AG04450 (cell line): ENCODE results near the gene RAF1. TPM values are rescaled to one million over a fixed set of nuclear protein-coding genes. Genes with fewer than 3 reads are reported as not detected.

Experiments used
- CTCF ChIA-PET: fragments of 300-600, 350-600 bp; formaldehyde crosslinking; extraction: SDS; loops from one replicate; lab custom pipeline; 2022; ENCODE audit warnings: antibody characterized with exemption, inconsistent platforms; lab: Charles Lee
- POLR2A ChIA-PET: fragments of 350-600 bp; formaldehyde crosslinking; extraction: SDS; loops from one replicate; lab custom pipeline; 2021; ENCODE audit warnings: antibody characterized with exemption, inconsistent platforms; lab: Yijun Ruan, JAX
- DNase-seq: peaks from one replicate; pipeline ENCODE4 v3.0.0-alpha.2; 2011; ENCODE audit warnings: low read depth, low spot score
- H3K27ac ChIP-seq: one replicate; pipeline ENCODE4 v1.5.1; 2012; ENCODE audit warnings: low read depth, low read length, control low read depth
- H3K27me3 ChIP-seq: one replicate; pipeline ENCODE4 v1.6.0; 2012; ENCODE audit warnings: low read length; ENCODE audit not compliant: control insufficient read depth, insufficient read depth
- H3K4me3 ChIP-seq: 2 replicates; pipeline ENCODE4 v1.5.1; 2011; ENCODE audit warnings: mild to moderate bottlenecking, low read depth, low read length, control low read depth
- H3K9me3 ChIP-seq: 2 replicates; pipeline ENCODE4 v1.5.1; 2012; ENCODE audit warnings: low read length; ENCODE audit not compliant: control insufficient read depth, insufficient read depth
- CTCF ChIP-seq: IDR thresholded peaks from 2 replicates; pipeline ENCODE4 v1.5.1; 2011; ENCODE audit warnings: low read depth, low read length, control low read depth, inconsistent platforms
- polyA plus RNA-seq: library from polyadenylated mRNA; depleted of rRNA; stranded (reverse); fragments of >200 nt; gene quantifications from 2 replicates; pipeline ENCODE4 v1.2.3, GENCODE V29; 2011

RAF1 gene
- polyA plus RNA-seq, 1 experiment, result 140 TPM

- Histone ChIP-seq H3K9me3 (peaks cover under 1% of the 10 kb centered on the region; the same call in 1 of the 2 replicates), H3K27ac (no peak overlapping the region), H3K4me3 (no peak overlapping the region), H3K27me3 (no peaks in the 10 kb centered on the region)
- no peak for TF ChIP-seq CTCF
- ChIA-PET POLR2A (interaction anchor here (0.7 kb wide), 1 partner anchor 103 kb away, joined by 5 read pairs; the partner anchor contains the start of gene RAF1), CTCF (interaction anchor here (0.7 to 1.0 kb wide), 2 partner anchors 17 to 145 kb away, joined by 3 to 5 read pairs; no protein-coding TSS in a partner anchor)
- DNase-seq, result no peak
Measured at GRCh38 chr3:12560505-12561190, 103.3 kb downstream of the RAF1 start.

GRCh38 chr3:12559520-12559919, 104.4 kb downstream of the RAF1 start:
- DNase-seq, result no peak
- no peaks in the 10 kb centered on the region for H3K27me3 ChIP-seq
- TF ChIP-seq CTCF, result no peak
- no peaks in the 10 kb centered on the region; the same call in 1 of the 2 replicates for H3K9me3 ChIP-seq
- no peak overlapping the region for H3K4me3 ChIP-seq
- no peak overlapping the region for H3K27ac ChIP-seq
- CTCF ChIA-PET, result interaction anchor here (0.6 to 1.2 kb wide), 4 partner anchors 56 to 424 kb away, joined by 3 to 4 read pairs (median 4); no protein-coding TSS in a partner anchor
- POLR2A ChIA-PET, result interaction anchor here (1.2 kb wide), 1 partner anchor 25 kb away, joined by 3 read pairs; no protein-coding TSS in a partner anchor

GRCh38 chr3:12558706-12559105, 105.2 kb downstream of the RAF1 start:
- Histone ChIP-seq H3K27ac (no peak overlapping the region), H3K4me3 (peak overlapping the region; percentile 81), H3K27me3 (no peaks in the 10 kb centered on the region), H3K9me3 (no peaks in the 10 kb centered on the region; the same call in 1 of the 2 replicates)
- ChIA-PET POLR2A (interaction anchor here (1.2 to 1.4 kb wide), 2 partner anchors 25 to 50 kb away, joined by 3 to 4 read pairs; no protein-coding TSS in a partner anchor), CTCF (interaction anchor here (0.6 to 1.2 kb wide), 4 partner anchors 57 to 424 kb away, joined by 3 to 4 read pairs (median 4); no protein-coding TSS in a partner anchor)
- DNase-seq, result no peak
- TF ChIP-seq CTCF, result no peak

GRCh38 chr3:12557473-12558100, 106.3 kb downstream of the RAF1 start:
- CTCF ChIA-PET, result no interaction called here
- POLR2A ChIA-PET, result interaction anchor here (1.4 kb wide), 1 partner anchor 49 kb away, joined by 4 read pairs; no protein-coding TSS in a partner anchor
- H3K27me3 ChIP-seq, result no peaks in the 10 kb centered on the region
- peak overlapping the region; percentile 81 for H3K4me3 ChIP-seq
- no peak for TF ChIP-seq CTCF
- no peak for DNase-seq
- H3K9me3 ChIP-seq, result no peaks in the 10 kb centered on the region; the same call in 1 of the 2 replicates
- H3K27ac ChIP-seq, result peak overlapping the region; percentile 94
